GM13977 (cell line): ENCODE results near the gene NID1.
"Not testable (repeated sequence)": the region's sequence is repeated elsewhere in the genome, so short reads cannot be mapped to it uniquely, and the experiment has no call there.

Source experiments
- DNase-seq: peaks from one replicate; pipeline ENCODE4 v3.0.0; 2012; ENCODE audit warnings: low spot score
- CTCF ChIP-seq: IDR thresholded peaks from 2 replicates; pipeline ENCODE4 v1.5.1; 2012; ENCODE audit warnings: mild to moderate bottlenecking, control low read depth; ENCODE audit not compliant: insufficient read depth; ENCODE audit errors: extremely low read depth, missing control alignments
- in situ Hi-C: fragments of 300-500 bp; cut with MboI; formaldehyde crosslinking; loops from one replicate; pipeline ENCODE4 v1.12.0; 2022; ENCODE audit warnings: low sequenced_read_pairs, low pct_unique_long_range_greater_than_20kb, mixed read lengths, inconsistent platforms; ENCODE audit not compliant: unreplicated experiment

The NID1 gene

GRCh38 chr1:235968831-235969230, 96.1 kb downstream of the NID1 start:
- no peak for DNase-seq
- in situ Hi-C loops = loop anchor here (25.0 kb wide), 1 partner anchor 457 kb away; the partner anchor contains the start of gene B3GALNT2
- TF ChIP-seq CTCF = no peak

GRCh38 chr1:235966134-235966533, 98.8 kb downstream of the NID1 start:
- DNase-seq = not testable (repeated sequence)
- in situ Hi-C loops = loop anchor here (25.0 kb wide), 1 partner anchor 454 kb away; the partner anchor contains the start of gene B3GALNT2

- no peak for DNase-seq
- in situ Hi-C loops = loop anchor here (25.0 kb wide), 1 partner anchor 449 kb away; the partner anchor contains the start of gene B3GALNT2
- TF ChIP-seq CTCF = no peak
These were observed 104.1 kb downstream of the NID1 start for GRCh38 chr1:235960809-235961208.

- TF ChIP-seq CTCF = no peak
- in situ Hi-C loops = loop anchor here (25.0 kb wide), 1 partner anchor 446 kb away; the partner anchor contains the start of gene B3GALNT2
- DNase-seq = no peak
These were observed 106.9 kb downstream of the NID1 start for GRCh38 chr1:235958021-235958420.

- in situ Hi-C loops = loop anchor here (25.0 kb wide), 1 partner anchor 443 kb away; the partner anchor contains the start of gene B3GALNT2
- no peak for TF ChIP-seq CTCF
- no peak for DNase-seq
These were observed 109.1 kb downstream of the NID1 start for GRCh38 chr1:235955777-235956176.

GRCh38 chr1:235954306-235955283, 110.3 kb downstream of the NID1 start:
- peak; percentile 74 for DNase-seq
- peak; percentile 32 for TF ChIP-seq CTCF
- in situ Hi-C loops = loop anchor here (25.0 kb wide), 1 partner anchor 442 kb away; the partner anchor contains the start of gene B3GALNT2

- in situ Hi-C loops = loop anchor here (25.0 kb wide), 1 partner anchor 442 kb away; the partner anchor contains the start of gene B3GALNT2
- TF ChIP-seq CTCF = no peak
- no peak for DNase-seq
These were observed 111.1 kb downstream of the NID1 start for GRCh38 chr1:235953801-235954200.
